ENCODE measurements around the gene SSMEM1.
"Not testable (repeated sequence)": the region's sequence is repeated elsewhere in the genome, so short reads cannot be mapped to it uniquely, and the experiment has no call there.

The SSMEM1 gene

DNA sequence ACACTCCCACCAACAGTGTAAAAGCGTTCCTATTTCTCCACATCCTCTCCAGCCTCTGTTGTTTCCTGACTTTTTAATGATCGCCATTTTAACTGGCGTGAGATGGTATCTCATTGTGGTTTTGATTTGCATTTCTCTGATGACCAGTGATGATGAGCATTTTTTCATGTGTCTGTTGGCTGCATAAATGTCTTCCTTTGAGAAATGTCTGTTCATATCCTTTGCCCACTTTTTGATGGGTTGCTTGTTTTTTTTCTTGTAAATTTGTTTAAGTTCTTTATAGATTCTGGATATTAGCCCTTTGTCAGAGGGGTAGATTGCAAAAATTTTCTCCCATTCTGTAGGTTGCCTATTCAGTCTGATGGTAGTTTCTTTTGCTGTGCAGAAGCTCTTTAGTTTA lies 42.0 kb downstream of the SSMEM1 start:
- DNase-seq (ENCODE audit: low read depth), result not testable (repeated sequence)

- DNase-seq (ENCODE audit: low read depth), result no peak
Measured at GRCh38 chr7:130254555-130254954, 46.9 kb downstream of the SSMEM1 start.

DNA sequence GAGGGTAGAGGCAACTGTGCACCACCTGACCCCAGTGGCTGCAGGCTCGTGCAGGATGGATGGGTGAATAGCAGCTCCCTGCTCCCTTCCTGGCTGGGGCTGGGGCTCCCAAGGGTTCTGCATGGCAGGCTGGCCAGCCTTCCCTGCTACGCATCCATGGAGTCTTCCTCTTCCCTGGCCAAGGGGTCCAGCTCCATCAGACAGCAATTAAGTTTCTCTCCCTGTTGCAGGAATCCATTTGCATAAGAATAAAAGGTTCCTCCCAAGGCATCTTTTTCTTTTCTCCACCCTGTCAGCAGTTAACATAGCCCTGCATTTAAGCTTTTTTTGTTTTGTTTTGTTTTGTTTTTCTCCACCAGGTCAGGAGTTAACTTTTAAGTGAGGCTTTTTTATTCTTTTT lies 49.0 kb downstream of the SSMEM1 start:
- no peak for DNase-seq (ENCODE audit: low read depth)

GRCh38 chr7:130258494-130259078 lies 50.9 kb downstream of the SSMEM1 start:
- DNase-seq (ENCODE audit: low read depth), result no peak

DNA sequence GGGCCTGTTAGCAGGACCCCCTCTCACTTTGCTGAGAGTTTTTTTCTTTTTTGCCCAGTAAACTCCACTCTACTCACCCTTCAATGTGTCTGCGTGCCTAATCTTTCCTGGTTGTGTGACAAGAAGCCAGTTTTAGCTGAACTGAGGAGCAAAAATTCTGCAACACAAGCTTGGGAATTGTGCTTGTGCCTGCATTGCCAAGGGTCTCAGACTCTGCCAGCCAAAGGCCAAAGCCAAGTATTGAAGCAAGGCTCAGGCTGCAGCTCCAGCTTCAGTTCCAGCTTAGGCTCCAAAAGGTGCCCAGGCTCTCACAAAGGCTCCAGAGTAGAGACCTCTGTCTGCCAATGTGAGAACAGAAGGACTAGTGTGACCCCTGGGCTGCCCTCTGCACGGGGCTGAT lies 54.8 kb downstream of the SSMEM1 start:
- no peak for DNase-seq (ENCODE audit: low read depth)

GRCh38 chr7:130263130-130263529 lies 55.5 kb downstream of the SSMEM1 start:
- DNase-seq (ENCODE audit: low read depth), result no peak
